Measurements from ENCODE around the gene APOBEC3F.

DNA sequence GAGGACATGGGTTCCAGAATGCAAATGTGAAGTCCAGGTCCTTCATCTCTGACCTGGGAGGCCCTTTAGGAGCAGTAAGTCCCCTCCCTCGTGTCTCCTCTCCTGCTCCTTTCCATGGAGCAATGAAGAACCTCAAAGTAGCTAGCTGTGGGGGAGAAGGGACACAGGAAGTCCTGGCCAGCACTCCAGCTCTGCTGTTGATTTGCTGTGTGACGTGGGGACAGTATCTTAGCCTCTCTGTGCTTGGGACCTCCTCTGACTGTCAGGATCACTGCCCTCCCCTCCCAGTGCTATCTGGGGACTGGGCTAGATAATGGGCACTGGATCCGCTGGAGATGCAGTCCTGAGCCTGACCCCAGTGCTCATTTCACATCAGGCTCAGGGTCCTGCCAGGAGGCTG lies 55.3 kb downstream of the APOBEC3F start:
- TF ChIP-seq, protein P1, sequence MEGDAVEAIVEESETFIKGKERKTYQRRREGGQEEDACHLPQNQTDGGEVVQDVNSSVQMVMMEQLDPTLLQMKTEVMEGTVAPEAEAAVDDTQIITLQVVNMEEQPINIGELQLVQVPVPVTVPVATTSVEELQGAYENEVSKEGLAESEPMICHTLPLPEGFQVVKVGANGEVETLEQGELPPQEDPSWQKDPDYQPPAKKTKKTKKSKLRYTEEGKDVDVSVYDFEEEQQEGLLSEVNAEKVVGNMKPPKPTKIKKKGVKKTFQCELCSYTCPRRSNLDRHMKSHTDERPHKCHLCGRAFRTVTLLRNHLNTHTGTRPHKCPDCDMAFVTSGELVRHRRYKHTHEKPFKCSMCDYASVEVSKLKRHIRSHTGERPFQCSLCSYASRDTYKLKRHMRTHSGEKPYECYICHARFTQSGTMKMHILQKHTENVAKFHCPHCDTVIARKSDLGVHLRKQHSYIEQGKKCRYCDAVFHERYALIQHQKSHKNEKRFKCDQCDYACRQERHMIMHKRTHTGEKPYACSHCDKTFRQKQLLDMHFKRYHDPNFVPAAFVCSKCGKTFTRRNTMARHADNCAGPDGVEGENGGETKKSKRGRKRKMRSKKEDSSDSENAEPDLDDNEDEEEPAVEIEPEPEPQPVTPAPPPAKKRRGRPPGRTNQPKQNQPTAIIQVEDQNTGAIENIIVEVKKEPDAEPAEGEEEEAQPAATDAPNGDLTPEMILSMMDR (IDR thresholded peaks at IDR 0.05; ENCODE audit: insufficient read depth, low read length, poor library complexity, severe bottlenecking) = no peak
- no peak for TF ChIP-seq EZH2phosphoT487 (conservative IDR thresholded peaks at IDR 0.05; ENCODE audit: low read length)
